Mucosa of gallbladder (tissue), 1 donor: Measurements from ENCODE around the gene GPR34. TPM values are rescaled to one million over a fixed set of nuclear protein-coding genes. Genes with fewer than 3 reads are reported as not detected.
"Not testable (repeated sequence)": the region's sequence is repeated elsewhere in the genome, so short reads cannot be mapped to it uniquely, and the experiment has no call there.

Experiments
- DNase-seq: peaks from one replicate; pipeline ENCODE4 v3.0.0-alpha.2; 2020; ENCODE audit warnings: low spot score
- total RNA-seq: library from RNA; stranded (reverse); gene quantifications from one replicate; pipeline ENCODE4 v1.2.1, GENCODE V29; 2021
- donor health status: DM: no; HTN: no; CAD: no.

Gene GPR34, protein sequence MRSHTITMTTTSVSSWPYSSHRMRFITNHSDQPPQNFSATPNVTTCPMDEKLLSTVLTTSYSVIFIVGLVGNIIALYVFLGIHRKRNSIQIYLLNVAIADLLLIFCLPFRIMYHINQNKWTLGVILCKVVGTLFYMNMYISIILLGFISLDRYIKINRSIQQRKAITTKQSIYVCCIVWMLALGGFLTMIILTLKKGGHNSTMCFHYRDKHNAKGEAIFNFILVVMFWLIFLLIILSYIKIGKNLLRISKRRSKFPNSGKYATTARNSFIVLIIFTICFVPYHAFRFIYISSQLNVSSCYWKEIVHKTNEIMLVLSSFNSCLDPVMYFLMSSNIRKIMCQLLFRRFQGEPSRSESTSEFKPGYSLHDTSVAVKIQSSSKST
- total RNA-seq = 20.9 TPM

DNA sequence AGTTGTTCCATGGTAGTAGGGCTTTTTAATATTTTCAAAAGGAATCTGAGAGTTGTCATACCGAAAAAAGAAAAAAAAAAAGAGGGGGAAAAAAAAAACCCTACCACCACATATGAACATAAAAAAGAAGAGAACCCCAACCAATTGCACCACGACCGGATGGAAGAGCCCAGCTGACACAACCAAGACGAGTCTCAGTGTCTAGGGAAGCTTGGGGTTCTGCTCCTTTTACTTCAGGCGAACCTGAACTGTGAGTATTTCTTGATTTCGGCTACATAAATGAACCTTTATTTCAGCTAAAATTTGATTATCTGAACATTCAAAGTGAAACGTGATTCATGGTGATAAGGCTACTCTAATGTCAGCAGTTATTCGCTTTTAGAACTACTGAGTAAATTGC lies at the start of gene GPR34:
GPR34 (plus strand) TSS at position 139 of the 400 bp plus-strand sequence. CDS start 6,661 bp downstream, outside the sequence.
- DNase-seq = no peak

DNA sequence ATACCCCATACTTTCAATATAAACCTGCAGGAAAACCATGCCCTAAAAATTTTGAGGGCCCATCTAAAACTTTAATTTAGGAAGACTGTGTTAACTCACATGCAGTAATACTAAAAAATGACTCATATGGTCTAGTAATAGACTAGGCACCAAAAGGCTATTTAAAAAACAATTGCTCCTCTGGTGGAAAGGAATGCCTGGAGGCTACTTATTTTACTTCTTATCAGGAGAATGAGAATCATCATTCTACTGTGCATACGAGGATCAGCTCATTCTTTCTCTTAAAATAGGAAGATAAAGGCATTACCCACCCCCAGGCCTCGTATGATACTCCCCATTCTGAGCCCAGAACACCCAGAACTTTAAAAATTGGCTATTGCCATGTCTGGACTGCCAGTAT lies 42.6 kb upstream of the GPR34 start:
- not testable (repeated sequence) for DNase-seq

DNA sequence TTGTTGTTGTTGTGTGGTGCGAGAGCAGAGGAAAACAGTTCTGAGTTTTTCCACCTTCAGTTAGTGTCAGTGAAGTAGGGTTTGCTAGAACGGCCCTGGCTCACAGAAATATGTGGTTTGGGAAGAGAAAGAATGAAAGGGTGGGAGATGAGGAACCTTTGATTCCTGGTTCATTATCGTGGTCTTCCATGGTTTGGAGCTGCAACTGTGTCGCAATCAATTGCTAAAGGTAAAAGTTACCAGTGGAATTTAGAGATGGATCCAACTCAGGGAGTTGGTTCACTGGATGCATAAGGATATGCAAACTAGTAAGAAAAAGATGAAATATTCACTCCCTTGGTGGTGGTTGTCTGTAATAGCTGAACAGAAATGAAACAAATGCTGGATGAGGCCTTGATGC lies 35.6 kb upstream of the GPR34 start:
- no peak for DNase-seq

DNA sequence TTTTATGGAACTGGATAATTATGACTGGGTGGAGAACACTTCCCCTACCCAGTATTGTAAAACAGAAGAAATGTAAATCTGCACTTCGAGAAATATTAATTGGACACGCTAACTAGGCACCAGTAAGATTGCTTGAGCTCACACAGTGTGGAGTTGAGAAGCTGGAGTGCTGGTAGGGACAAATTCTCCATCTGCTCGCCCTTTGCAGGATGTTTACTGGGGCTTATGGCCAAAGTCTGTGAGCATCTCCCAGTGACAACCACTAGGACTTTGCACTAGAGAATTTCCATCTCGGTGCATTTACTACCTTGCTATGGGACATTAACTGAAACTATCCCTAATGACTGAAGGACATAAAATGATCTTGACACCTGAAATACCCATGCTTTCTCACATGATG lies 33.7 kb upstream of the GPR34 start:
- DNase-seq = no peak

DNA sequence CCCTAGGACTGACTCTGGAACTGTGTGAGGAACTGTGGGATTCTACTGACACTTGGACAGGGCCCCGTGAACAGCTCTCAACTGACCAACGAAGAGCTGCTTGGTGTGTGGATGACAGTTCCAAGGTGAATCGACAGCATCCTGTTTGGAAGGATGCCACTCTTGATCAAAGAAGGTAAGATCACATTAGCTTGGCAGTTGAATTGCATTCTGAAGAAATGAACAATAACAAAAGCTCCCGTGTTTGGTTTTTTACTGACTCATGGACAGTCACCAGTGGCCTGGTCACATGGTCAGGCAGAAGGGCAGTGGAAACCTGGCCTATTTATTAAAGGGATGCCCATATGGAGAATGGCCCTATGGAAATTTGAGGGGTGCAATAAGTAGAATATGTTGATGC lies 33.1 kb upstream of the GPR34 start:
- DNase-seq = no peak

DNA sequence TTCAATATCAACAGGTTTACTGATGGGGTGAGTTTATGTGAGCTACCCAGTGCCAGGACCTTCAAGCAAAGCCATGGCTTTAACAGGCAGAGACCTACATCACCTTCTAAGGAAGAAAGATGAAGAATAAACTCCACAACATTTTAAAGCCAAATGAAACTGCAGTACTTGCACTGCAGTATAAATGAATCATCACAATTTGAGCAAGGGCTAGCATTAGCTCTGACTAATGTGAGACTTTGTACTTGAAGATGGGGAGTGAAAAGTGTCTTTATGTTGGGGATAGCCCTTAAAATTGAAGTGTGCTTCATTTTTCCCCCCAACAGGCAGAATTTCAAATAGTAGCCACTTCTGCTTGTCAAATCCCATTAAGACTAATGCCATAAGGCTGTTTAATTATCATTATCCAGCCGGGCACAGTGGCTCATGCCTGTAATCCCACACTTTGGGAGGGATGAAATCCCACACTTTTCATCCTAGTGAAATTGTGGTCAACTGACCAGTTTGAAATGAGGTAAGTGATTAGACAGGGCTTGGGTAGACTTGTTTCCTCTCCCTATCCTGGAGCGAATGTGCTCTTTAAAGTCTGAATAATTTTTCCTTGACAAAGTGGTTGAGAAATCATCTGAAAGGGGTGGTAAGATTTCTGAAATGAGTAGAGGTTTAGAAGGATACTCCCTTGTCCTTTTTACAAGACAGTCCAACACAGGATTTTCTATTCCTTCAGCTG lies 27.2 kb upstream of the GPR34 start:
- no peak for DNase-seq

DNA sequence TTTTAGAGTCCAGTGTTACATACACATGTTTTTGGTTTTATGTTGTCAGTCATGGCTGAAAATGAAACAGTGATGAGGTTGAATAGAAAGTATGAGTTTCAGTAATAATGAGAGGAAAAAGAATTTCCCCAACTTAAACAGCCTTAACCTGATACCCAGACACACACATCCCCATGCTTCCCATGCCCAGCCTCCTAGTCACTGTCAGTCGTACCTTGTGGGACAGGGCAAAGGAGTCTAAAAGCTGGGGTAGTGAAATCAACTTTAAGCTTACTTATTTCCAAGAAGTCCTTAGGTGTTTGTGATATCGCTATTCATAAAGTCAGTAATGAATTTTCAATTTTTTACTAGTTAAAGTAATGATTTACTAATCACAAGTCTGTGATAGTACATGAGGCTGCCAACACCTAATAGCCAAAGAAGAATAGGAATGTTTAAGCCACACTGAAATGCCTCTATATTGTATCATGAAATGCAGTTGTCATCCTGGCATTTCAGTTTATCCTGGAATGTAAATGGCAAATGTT lies 24.3 kb upstream of the GPR34 start:
- no peak for DNase-seq

DNA sequence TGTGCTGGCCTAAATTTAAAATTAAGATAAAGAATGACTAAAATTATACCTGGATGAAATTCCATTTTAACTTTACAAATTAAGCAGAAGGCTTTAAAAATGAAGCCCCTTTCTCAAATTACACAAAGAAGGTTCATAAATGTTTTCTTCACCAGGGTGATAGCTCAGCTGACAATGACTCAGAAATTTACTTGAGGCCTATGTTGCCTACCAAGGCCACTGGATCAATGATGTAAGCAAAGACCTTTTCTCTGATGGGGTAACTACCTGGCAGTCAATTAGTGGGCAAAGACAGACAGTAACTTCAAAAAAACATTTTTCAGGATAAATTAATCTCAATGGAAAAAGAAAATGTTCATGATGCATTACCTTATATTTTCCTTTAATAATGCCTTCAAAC lies 23.9 kb upstream of the GPR34 start:
- no peak for DNase-seq

DNA sequence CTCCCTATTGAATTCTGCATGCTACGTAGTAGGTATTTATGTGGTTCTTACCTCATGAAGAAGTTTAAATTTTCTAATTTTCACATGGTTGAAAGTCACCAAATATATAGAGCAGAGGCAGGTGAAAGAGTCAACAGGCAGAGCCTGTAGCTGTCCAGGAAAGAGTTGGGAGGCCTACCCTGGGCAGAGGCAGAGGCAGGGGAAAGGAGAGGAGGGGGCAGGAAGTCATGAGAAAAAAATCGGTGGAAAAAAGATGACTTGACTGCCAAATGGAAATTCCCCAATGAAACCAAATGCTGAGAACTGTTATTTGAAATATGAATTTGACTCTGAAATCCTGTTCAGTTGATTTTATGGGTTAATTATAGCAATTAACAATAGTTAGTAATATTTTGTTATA lies 23.1 kb upstream of the GPR34 start:
- no peak for DNase-seq

DNA sequence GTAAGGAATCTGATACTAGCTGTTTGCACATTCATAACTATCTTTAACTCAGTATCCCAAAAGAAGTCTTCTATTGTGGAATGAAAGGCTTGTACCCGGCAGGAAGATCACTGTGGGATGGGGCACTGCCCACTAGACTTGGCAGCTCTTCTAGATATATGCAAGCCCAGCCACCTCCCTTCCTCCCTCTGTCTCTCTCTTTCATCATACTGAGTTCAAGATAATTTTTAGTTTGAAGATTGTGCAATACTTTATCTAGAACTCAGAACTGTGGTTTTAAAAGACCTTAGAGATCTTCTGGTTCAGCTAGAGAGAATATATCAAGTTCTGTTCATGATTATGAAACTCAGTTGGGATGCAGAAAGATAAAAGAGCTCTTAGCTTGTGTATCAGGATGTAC lies 22.5 kb upstream of the GPR34 start:
- no peak for DNase-seq

DNA sequence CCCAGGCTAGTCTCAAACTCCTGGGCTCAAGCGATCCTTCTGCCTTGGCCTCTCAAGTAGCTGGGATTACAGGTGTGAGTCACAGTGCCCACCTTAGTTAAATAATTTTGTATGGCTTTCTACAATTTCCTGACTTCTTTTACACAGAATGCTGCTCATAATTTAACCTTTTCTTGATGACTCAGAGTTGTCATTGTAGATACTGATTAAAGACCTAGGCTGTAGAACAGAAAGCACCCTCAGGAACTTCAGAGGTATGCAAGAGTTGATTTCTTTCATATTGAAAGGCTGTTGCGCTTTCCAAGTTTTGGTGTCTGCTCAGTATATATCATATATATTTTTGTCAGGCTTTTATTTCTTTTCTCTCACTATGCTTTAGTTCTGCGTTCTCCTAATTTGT lies 21.1 kb upstream of the GPR34 start:
- DNase-seq = no peak

DNA sequence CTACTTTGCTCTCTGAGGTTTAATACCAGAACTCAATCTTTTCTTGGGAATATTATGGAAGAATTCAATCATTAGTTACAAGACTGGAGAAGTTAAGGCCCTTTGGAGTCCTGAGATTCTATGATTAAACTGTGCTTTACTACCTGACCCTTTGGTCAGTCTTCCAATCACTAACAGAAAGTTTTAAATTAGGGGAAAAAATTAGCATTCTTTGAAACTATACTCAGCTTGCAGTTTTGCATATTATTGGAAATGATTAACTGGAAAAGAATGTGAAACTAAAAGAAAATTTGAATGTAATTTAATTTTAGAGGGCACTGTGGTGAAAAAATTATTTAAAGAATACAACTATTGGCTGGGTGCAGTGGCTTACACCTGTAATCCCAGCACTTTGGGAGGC lies 18.7 kb upstream of the GPR34 start:
- no peak for DNase-seq

DNA sequence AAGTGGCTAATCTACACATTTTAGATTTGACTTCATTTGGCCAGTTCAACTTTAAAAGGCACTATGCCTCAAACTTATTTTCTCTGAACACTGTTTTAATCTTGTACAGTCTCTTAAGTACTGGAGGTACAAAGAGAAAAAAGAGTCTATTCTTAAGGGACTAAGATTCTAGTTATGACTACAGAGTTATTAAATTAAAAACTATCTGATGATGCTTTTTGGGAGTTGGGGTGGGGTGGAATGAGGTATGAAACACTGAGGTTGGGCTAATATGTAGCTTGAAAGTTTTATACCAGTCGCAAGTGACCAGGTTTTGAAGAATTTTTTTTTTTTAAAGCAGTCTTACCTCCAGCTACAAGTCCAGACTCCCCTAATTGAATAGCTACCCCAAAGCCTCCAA lies 17.7 kb upstream of the GPR34 start:
- no peak for DNase-seq

DNA sequence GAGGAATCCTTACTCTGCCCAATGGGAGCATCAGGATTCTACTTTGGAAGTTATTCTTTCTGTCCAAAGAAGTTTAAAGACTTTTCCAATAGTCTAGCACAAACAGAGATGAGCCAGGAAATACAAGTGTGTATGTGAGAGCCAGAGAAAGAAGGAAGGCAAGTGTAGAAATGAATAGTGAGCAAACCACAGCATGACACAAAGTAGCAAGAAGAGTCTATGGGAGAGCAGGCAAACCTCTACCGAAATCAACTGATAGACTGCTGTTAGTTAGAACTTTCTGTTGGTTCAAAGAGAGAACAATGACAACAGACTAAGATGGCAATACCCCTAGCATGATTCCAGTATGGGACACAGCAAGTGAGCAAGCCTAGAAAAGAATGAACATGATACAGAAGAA lies 16.1 kb upstream of the GPR34 start:
- no peak for DNase-seq

DNA sequence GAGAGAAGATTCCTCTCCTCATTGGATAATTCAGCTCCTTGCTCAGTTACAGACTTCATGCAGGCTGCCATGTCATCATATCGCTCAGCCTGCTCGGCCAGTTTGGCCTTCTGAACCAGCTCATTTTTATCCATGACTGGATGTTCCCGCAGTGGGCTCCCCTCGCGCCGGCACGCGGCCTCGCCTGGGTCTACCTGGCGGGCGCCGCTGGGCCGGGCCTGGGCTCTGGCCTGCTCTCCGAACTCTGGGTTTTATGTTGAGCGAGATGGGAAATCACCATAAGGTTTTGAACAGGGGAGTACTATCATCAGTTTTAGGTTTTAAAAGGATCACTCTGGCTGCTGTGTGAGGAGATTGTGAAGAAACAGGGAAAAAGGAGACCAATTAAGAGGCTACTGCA lies 12.4 kb upstream of the GPR34 start:
- DNase-seq = not testable (repeated sequence)

DNA sequence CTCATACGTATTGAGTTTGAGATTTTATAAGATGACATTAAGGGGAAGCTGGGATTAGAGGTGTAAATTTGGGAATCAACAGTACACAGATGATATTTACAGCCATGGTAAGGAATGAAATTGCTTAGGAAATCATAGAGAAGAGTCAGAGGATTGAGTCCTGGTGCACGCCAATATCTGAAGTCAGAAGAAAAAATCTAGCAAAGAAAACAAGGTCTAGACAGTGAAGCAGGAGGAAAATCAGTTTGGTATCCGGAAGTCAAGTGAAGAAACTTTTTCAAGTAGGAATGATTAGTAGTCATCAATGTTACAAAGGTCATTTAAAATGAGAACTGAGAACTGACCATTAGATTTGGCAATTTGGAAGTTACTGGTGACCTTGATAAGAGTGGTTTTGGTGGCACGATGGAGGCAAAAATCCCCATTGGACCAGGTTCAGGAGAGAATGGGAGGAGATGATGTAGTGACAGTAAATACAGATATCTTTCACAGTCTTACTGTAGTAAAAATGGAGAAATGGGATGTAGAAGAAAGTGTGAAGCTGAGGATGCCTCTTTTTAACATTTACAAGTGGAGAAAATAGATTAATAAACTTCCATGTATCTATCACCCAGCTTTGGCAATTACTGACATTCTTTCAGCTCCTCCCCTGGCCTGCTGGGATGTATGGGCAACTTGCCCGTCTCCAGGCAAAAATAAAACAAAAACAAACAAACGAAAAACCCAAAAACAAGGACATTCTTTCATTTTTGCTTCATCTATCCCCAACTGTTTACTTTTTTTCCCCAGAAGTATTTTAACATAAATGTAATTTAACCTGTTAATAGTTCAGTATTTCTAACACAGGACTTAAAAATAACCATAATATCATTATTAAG lies 11.4 kb upstream of the GPR34 start:
- no peak for DNase-seq

DNA sequence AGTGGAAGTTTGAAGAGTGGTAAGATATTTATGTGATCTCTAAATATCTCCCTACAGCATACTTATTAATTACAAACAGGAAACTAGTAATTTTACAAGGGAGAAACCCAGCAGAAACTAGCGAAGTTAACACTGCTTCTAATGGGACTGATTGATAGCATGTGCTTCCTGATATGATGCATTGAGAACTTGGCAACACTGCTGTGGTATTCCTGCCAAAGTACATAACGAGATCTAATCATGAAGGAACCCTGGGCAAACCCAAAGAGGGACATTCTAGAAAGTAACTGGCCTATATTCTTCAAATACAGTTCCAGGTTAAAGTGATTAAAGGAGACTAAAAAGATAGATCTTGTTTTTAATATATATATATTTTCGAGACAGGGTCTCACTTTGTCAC lies 4.6 kb upstream of the GPR34 start:
- peak; percentile 47 for DNase-seq

DNA sequence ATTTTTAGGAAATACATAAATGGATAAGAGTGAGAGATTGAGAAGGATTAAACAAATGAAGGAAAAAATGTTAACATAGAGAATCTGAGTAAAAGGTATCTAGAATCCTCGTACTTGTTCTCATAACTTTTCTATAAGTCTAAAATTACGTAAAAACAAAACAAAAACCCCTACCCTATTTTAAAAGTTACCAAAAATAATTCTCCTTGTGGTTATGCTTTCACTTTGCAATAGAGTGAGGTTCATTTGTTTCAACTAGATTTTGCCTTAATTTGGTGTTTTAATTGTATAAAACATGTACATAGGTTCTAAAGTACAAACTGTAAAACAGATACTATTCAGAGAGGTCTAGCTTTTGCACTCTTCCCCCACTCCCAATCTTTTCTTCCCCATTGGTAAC lies 3.8 kb upstream of the GPR34 start:
- DNase-seq = no peak

DNA sequence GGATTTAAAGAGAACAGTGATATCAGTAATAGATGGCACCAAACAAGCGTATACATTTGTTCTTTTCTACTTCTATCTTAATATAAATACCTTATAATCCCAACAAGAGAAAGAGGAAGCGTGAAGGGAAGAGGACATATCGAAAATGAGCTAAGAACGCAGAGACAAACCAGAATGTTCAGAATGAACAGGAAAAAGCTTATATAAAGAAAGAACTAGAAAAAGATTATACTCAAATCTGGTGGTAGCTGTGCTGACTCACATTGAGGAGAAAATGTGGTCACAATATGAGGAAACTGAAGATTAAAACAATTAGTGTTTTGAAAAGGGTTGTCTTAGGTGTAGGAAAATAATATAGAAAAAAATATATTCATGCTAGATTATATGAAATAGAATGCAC lies 2.0 kb upstream of the GPR34 start:
- no peak for DNase-seq

DNA sequence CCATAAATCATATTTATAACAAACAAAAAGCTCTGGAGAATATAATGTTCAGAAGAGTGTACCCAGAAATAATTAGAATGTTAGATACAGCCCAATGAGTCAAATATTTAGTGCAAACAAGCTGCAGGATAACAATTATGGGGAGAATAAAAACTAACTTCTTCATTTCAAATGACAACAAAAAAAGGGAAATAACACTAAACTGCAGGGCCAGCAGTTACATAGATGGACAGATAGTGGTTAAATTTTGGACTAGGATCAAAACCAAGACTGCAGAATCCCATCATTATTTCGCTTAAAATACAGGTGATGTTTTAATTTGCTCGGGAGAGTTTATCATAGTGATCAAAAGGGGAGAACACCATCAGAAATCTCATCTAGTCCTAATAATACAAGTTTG lies 617 bp upstream of the GPR34 start:
- no peak for DNase-seq

DNA sequence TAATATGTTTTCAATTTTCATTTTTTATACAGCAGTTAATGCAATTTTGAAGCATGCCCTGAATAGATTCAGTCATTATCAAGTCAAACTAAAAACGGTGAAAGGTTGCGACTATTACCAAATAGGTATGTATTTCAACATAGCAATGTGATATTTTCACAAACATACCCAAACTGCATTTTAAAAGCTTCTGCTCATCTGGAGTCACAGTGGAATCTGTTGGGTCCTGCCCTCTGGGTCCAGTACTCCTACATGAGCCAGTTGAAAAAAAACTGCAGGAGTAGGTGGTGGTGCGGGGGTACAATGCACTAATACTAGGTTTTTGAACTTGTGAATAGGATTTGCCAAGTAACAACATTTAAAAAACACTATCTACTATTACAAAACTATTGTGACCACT lies 938 bp downstream of the GPR34 start:
- no peak for DNase-seq

DNA sequence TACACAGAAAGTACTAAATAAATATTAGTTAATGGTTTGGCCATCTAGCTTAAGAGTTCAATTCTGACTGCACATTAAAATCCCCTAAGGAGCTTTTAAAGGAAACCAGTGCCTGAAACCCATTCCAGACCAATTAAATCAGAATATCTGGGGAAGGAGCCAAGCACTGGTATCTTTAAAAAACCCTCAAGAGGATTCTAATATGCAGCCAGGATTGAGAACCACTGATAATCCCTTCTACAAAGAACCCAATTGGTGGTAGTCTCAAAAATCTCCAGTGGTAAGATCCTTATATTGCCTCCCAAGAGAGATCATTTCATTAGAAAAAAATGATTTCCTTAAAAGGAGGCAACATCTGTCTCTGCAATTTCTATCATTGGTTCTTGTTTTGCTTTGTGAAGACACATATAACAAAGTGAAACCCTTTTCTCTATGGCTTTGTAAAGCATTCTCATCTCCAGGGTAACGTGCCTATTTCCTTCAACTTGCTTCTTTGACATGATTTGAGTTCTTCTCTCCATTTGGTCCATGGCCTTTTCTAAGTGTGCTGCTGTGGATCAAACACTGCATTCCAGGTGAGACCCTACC lies 3.5 kb downstream of the GPR34 start:
- no peak for DNase-seq
